Measurements from ENCODE around the gene FNDC3B.

The FNDC3B gene

GRCh38 chr3:172170841-172171240 is 131.5 kb downstream of the FNDC3B start:
- TF ChIP-seq TEAD4 (IDR thresholded peaks at IDR 0.05), result no peak
- no peak for TF ChIP-seq YY1 (IDR thresholded peaks at IDR 0.05; ENCODE audit: low read depth)
- no peak for TF ChIP-seq FOXM1 (IDR thresholded peaks at IDR 0.05; ENCODE audit: borderline replicate concordance, low read depth)
- no peak for TF ChIP-seq EGR1 (IDR thresholded peaks at IDR 0.05)
- TF ChIP-seq TAF1 (IDR thresholded peaks at IDR 0.05; ENCODE audit: low read depth), result no peak
- no peak for TF ChIP-seq ZBTB7A (IDR thresholded peaks at IDR 0.05; ENCODE audit: low read depth)
- TF ChIP-seq, protein P1, sequence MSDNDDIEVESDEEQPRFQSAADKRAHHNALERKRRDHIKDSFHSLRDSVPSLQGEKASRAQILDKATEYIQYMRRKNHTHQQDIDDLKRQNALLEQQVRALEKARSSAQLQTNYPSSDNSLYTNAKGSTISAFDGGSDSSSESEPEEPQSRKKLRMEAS (IDR thresholded peaks at IDR 0.05), result no peak
- TF ChIP-seq USF1 (IDR thresholded peaks at IDR 0.05), result no peak
- no peak for TF ChIP-seq CEBPB (IDR thresholded peaks at IDR 0.05)
- TF ChIP-seq, protein P2, sequence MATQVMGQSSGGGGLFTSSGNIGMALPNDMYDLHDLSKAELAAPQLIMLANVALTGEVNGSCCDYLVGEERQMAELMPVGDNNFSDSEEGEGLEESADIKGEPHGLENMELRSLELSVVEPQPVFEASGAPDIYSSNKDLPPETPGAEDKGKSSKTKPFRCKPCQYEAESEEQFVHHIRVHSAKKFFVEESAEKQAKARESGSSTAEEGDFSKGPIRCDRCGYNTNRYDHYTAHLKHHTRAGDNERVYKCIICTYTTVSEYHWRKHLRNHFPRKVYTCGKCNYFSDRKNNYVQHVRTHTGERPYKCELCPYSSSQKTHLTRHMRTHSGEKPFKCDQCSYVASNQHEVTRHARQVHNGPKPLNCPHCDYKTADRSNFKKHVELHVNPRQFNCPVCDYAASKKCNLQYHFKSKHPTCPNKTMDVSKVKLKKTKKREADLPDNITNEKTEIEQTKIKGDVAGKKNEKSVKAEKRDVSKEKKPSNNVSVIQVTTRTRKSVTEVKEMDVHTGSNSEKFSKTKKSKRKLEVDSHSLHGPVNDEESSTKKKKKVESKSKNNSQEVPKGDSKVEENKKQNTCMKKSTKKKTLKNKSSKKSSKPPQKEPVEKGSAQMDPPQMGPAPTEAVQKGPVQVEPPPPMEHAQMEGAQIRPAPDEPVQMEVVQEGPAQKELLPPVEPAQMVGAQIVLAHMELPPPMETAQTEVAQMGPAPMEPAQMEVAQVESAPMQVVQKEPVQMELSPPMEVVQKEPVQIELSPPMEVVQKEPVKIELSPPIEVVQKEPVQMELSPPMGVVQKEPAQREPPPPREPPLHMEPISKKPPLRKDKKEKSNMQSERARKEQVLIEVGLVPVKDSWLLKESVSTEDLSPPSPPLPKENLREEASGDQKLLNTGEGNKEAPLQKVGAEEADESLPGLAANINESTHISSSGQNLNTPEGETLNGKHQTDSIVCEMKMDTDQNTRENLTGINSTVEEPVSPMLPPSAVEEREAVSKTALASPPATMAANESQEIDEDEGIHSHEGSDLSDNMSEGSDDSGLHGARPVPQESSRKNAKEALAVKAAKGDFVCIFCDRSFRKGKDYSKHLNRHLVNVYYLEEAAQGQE (IDR thresholded peaks at IDR 0.05; ENCODE audit: low read depth), result no peak
- TF ChIP-seq RAD21 (IDR thresholded peaks at IDR 0.05; ENCODE audit: low read depth), result no peak
- TF ChIP-seq NFIC (IDR thresholded peaks at IDR 0.05), result no peak
- TF ChIP-seq TCF12 (IDR thresholded peaks at IDR 0.05; ENCODE audit: low read depth), result no peak
- TF ChIP-seq CREB1 (IDR thresholded peaks at IDR 0.05; ENCODE audit: low read depth), result no peak
- no peak for TF ChIP-seq EP300 (IDR thresholded peaks at IDR 0.05; ENCODE audit: borderline replicate concordance)

DNA sequence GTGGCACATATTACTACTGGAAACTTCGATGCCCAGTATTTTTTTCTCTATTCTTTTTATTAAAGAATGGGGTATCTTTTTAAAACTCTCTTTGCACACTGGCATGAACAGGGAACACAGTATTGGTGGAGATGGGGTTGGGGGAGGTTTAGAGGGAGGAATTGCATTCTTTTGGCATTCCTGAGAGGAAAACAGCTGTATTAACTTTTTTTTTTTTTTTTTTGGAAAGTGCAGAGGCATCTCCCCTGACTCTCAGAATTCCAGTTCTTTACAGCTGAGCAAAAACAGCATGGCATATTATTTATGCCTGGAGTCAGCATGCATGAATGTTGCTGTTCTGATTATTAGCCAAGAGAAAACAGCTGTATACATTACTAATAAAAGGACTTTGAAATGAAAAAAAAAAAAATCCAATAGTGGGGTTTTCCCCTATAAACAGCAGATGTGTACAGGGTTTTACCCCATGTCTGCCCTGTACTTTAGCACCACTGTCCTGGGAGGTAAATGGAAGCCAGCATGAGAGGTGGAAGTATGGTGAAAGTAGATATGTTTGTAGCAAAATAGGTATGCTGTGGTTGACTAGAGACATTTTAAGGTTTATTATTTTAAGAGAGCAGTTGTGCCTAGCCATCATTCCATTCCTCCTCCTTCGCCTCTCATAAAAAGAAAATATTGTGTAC is 132.2 kb downstream of the FNDC3B start:
- no peak for TF ChIP-seq FOXM1 (IDR thresholded peaks at IDR 0.05; ENCODE audit: borderline replicate concordance, low read depth)
- peak; percentile 41; the same call in 1 of the 2 replicates for TF ChIP-seq NFIC (IDR thresholded peaks at IDR 0.05)
- TF ChIP-seq TEAD4 (IDR thresholded peaks at IDR 0.05), result peak; percentile 66

GRCh38 chr3:172173316-172174254 is 134.2 kb downstream of the FNDC3B start:
- TF ChIP-seq, protein P2 (IDR thresholded peaks at IDR 0.05; ENCODE audit: low read depth), result no peak
- TF ChIP-seq CREB1 (IDR thresholded peaks at IDR 0.05; ENCODE audit: low read depth) (no peak), EGR1 (IDR thresholded peaks at IDR 0.05) (no peak), CEBPB (IDR thresholded peaks at IDR 0.05) (no peak), YY1 (IDR thresholded peaks at IDR 0.05; ENCODE audit: low read depth) (no peak), ZBTB7A (IDR thresholded peaks at IDR 0.05; ENCODE audit: low read depth) (no peak), USF1 (IDR thresholded peaks at IDR 0.05) (no peak), TEAD4 (IDR thresholded peaks at IDR 0.05) (no peak), TCF12 (IDR thresholded peaks at IDR 0.05; ENCODE audit: low read depth) (no peak), RAD21 (IDR thresholded peaks at IDR 0.05; ENCODE audit: low read depth) (no peak), TAF1 (IDR thresholded peaks at IDR 0.05; ENCODE audit: low read depth) (no peak), EP300 (IDR thresholded peaks at IDR 0.05; ENCODE audit: borderline replicate concordance) (no peak)

DNA sequence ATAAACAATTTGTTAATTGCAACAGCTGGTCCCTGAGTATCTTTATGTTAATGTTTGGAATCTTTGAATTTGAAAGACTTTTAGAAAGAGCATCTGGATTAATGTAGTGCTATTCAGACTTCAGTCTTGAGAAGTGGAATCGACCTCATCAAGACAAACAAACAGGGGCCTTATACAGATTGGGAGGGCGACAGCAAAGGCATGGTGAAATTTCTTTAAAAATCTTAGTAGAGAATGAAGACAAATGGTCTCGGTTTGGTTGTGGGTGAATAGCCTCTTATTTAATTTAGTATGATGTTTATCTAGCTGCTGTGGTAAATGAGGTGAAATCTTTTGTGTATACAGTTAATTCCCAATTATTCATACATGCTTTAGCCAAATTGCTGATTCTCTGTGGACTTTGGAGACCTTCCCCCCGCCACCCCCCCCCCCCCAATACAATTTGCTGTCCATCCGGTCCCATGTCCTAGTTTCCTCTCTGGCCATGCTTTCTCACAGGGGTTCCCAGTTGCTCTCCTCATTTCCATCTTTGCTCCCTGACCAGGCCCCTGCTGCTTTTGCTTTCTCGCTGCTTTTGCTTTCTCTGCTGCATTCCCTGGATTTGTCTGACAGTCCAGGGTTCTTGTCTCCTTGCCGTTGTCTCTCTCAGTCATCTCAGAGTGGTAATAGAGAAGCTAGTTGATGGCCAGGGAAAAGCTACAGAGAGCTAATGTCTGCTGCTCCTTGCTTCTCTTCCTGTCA is 135.3 kb downstream of the FNDC3B start:
- TF ChIP-seq RAD21 (IDR thresholded peaks at IDR 0.05; ENCODE audit: low read depth) (no peak), TAF1 (IDR thresholded peaks at IDR 0.05; ENCODE audit: low read depth) (no peak)

- TF ChIP-seq TCF12 (IDR thresholded peaks at IDR 0.05; ENCODE audit: low read depth), result no peak
- no peak for TF ChIP-seq NFIC (IDR thresholded peaks at IDR 0.05)
- TF ChIP-seq, protein P2 (IDR thresholded peaks at IDR 0.05; ENCODE audit: low read depth), result no peak
- no peak for TF ChIP-seq TAF1 (IDR thresholded peaks at IDR 0.05; ENCODE audit: low read depth)
- no peak for TF ChIP-seq CREB1 (IDR thresholded peaks at IDR 0.05; ENCODE audit: low read depth)
- TF ChIP-seq FOXM1 (IDR thresholded peaks at IDR 0.05; ENCODE audit: borderline replicate concordance, low read depth), result no peak
- no peak for TF ChIP-seq EGR1 (IDR thresholded peaks at IDR 0.05)
- no peak for TF ChIP-seq USF1 (IDR thresholded peaks at IDR 0.05)
- TF ChIP-seq TEAD4 (IDR thresholded peaks at IDR 0.05), result no peak
- no peak for TF ChIP-seq CEBPB (IDR thresholded peaks at IDR 0.05)
- TF ChIP-seq, protein P1 (IDR thresholded peaks at IDR 0.05), result no peak
- no peak for TF ChIP-seq ZBTB7A (IDR thresholded peaks at IDR 0.05; ENCODE audit: low read depth)
- no peak for TF ChIP-seq YY1 (IDR thresholded peaks at IDR 0.05; ENCODE audit: low read depth)
- TF ChIP-seq EP300 (IDR thresholded peaks at IDR 0.05; ENCODE audit: borderline replicate concordance), result no peak
- TF ChIP-seq RAD21 (IDR thresholded peaks at IDR 0.05; ENCODE audit: low read depth), result no peak
Measured at GRCh38 chr3:172175254-172175599, 135.8 kb downstream of the FNDC3B start.

Measured in Ishikawa (cell line).